Measurements from ENCODE around the gene EFNA5. TPM values are rescaled to one million over a fixed set of nuclear protein-coding genes. Genes with fewer than 3 reads are reported as not detected.

The EFNA5 gene
- total RNA-seq, 1 donor from 2014 or later, result 57.5 TPM

DNA sequence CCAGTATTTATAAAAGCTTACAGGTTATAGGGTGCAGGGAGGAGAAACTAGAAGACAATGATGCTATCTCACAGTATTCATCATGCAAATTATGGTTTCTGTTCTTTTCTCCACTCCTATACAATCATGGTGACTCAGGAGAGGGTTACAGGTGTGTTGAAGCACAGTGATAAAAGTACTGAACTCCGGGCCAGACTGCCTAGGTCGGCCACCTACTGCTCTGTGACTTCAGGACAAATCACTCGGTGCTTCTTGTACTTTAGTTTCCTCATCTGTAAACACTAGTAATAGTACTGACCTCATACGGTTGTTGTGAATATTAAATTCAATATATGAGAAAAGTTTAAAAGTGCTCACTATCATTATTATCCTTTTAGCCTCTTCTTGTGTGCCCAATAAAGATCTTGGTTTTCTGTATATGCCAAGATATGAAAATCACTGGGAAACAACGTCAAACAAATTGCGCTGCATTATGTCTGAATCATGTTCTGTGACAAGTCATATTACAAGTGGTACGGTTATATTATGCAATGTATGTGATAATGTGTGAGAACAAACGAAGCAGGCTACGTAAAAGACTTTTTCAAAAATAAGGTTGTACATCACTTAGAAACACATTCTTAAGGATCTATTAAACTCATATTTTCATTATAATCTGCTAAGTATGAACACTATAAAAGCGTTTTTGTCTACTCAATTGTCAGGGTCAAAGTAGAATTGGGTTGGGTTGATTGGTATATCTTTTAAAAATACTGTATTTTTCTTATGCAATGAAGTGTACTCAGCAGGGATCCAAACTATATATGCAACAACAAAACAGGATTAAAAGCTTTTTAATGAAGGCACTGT is 153.3 kb downstream of the EFNA5 start:
- no peak for TF ChIP-seq CTCF (IDR thresholded peaks at IDR 0.05; ENCODE audit: unreplicated experiment)
- no peak overlapping the region for H3K4me3 Mint-ChIP-seq
- H3K9me3 Mint-ChIP-seq, result peaks cover 5% of the 10 kb centered on the region
- peaks cover 4% of the 10 kb centered on the region for H3K36me3 Mint-ChIP-seq
- no peak for DNase-seq (ENCODE audit: low spot score in 2 of 2, unreplicated experiment in 2 of 2)
- peaks cover 47% of the 10 kb centered on the region for H3K4me1 Mint-ChIP-seq
- no peak overlapping the region for H3K27ac Mint-ChIP-seq
- H3K27me3 Mint-ChIP-seq (ENCODE audit: low read depth), result no peaks in the 10 kb centered on the region

GRCh38 chr5:107516452-107517184 is 154.1 kb downstream of the EFNA5 start:
- H3K27ac Mint-ChIP-seq, result peak overlapping the region; percentile 1
- no peak for TF ChIP-seq CTCF (IDR thresholded peaks at IDR 0.05; ENCODE audit: unreplicated experiment)
- H3K9me3 Mint-ChIP-seq, result peaks cover 5% of the 10 kb centered on the region
- peaks cover 4% of the 10 kb centered on the region for H3K36me3 Mint-ChIP-seq
- H3K27me3 Mint-ChIP-seq (ENCODE audit: low read depth), result no peaks in the 10 kb centered on the region
- DNase-seq (ENCODE audit: low spot score in 2 of 2, unreplicated experiment in 2 of 2), result no peak
- H3K4me1 Mint-ChIP-seq, result peaks cover 53% of the 10 kb centered on the region
- no peak overlapping the region for H3K4me3 Mint-ChIP-seq

GRCh38 chr5:107515521-107516080 is 155.1 kb downstream of the EFNA5 start:
- no peak for DNase-seq (ENCODE audit: low spot score in 2 of 2, unreplicated experiment in 2 of 2)
- H3K4me3 Mint-ChIP-seq, result no peak overlapping the region
- H3K27ac Mint-ChIP-seq, result no peak overlapping the region
- H3K9me3 Mint-ChIP-seq, result peaks cover 5% of the 10 kb centered on the region
- peaks cover 4% of the 10 kb centered on the region for H3K36me3 Mint-ChIP-seq
- H3K27me3 Mint-ChIP-seq (ENCODE audit: low read depth), result no peaks in the 10 kb centered on the region
- peaks cover 55% of the 10 kb centered on the region for H3K4me1 Mint-ChIP-seq
- TF ChIP-seq CTCF (IDR thresholded peaks at IDR 0.05; ENCODE audit: unreplicated experiment), result no peak

- peaks cover 4% of the 10 kb centered on the region for H3K36me3 Mint-ChIP-seq
- TF ChIP-seq CTCF (IDR thresholded peaks at IDR 0.05; ENCODE audit: unreplicated experiment), result no peak
- no peak for DNase-seq (ENCODE audit: low spot score in 2 of 2, unreplicated experiment in 2 of 2)
- no peaks in the 10 kb centered on the region for H3K27me3 Mint-ChIP-seq (ENCODE audit: low read depth)
- H3K27ac Mint-ChIP-seq, result peak overlapping the region; percentile 18
- H3K4me1 Mint-ChIP-seq, result peaks cover 45% of the 10 kb centered on the region
- H3K9me3 Mint-ChIP-seq, result peaks cover 5% of the 10 kb centered on the region
- H3K4me3 Mint-ChIP-seq, result no peak overlapping the region
Observed at GRCh38 chr5:107514305-107514704, 156.4 kb downstream of the EFNA5 start.

DNA sequence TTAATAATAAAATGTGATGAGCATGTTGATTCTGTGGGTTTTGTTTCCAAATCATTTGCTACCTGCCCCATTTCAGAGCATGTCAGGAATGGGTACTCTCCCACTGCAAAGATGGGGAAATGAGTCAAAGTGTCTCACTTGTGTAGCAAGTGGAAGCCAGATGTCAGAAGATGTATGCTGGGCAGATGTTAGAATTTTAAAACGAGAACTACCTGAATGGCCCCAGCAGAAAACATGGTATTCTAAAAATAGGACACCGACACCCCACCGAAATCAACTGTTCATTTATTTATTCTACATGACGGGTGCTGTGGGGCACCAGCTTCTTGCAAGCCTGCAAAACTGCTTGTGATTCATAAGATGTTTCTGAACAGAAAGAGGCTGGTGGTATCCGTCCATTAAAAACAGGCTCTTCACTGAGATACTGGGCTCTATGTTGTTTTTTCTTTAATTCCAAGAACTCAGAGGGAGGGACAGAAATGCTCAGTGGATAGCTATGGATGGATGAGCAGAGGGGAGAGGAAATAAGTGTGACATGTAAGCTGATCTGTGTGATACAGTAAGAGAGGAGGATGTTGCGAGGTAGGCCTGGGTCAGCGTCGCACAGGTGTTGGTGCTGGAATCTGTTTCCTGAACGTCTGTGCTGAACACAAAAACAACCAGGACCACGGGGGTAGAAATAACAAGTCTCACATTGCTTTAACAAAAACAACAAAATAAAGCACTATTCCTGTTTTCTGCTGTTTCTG is 157.2 kb downstream of the EFNA5 start:
- DNase-seq (ENCODE audit: low spot score in 2 of 2, unreplicated experiment in 2 of 2), result no peak
- Mint-ChIP-seq H3K27me3 (ENCODE audit: low read depth) (no peaks in the 10 kb centered on the region), H3K9me3 (peaks cover 5% of the 10 kb centered on the region), H3K4me1 (peaks cover 41% of the 10 kb centered on the region), H3K36me3 (peaks cover 4% of the 10 kb centered on the region), H3K4me3 (no peak overlapping the region), H3K27ac (peak overlapping the region; percentile 63)
- TF ChIP-seq CTCF (IDR thresholded peaks at IDR 0.05; ENCODE audit: unreplicated experiment), result no peak

Data from mesothelial cell of epicardium (in vitro differentiated cells).